HL-60 (cell line): ENCODE data around the gene GRID1.

Experiments
- DNase-seq, 2 experiments: peaks; one replicate each; pipeline ENCODE4 v3.0.0-alpha.2; 2010 to 2020; ENCODE audit warnings: low read depth in 1 of 2, low spot score in 1 of 2
- H3K27ac ChIP-seq: fragments of 250-450 bp; sonication (Bioruptor Pico); replicated peaks from 2 replicates; pipeline ENCODE4 v1.5.1; 2020; ENCODE audit warnings: mild to moderate bottlenecking, moderate library complexity
- H3K27me3 ChIP-seq: fragments of 250-450 bp; sonication (Bioruptor Pico); 2 replicates; pipeline ENCODE4 v1.5.1; 2021; ENCODE audit warnings: mild to moderate bottlenecking, moderate library complexity; ENCODE audit not compliant: insufficient read depth, poor library complexity, severe bottlenecking
- H3K4me3 ChIP-seq: replicated peaks from 2 replicates; pipeline ENCODE4 v1.5.1; 2011; ENCODE audit warnings: mild to moderate bottlenecking, control low read depth, low read length; ENCODE audit not compliant: insufficient read depth
- GABPA ChIP-seq: IDR thresholded peaks from 2 replicates; pipeline ENCODE4 v1.6.1; 2012; ENCODE audit warnings: low read depth
- POLR2AphosphoS5 ChIP-seq: IDR thresholded peaks from 2 replicates; pipeline ENCODE4 v1.6.1; 2012; ENCODE audit warnings: low read depth
- SPI1 ChIP-seq: IDR thresholded peaks from 2 replicates; pipeline ENCODE4 v1.6.1; 2012; ENCODE audit warnings: low read depth, mild to moderate bottlenecking, borderline replicate concordance
- TF ChIP-seq, protein P1 (sequence below): IDR thresholded peaks from 2 replicates; pipeline ENCODE4 v1.6.1; 2012; ENCODE audit warnings: low read depth; ENCODE audit not compliant: insufficient replicate concordance
- TF ChIP-seq, protein P2 (sequence below): IDR thresholded peaks from one replicate; pipeline ENCODE4 v1.5.1; 2011; ENCODE audit warnings: low read length, control low read depth, inconsistent platforms; ENCODE audit not compliant: insufficient read depth

GRID1 gene

DNA sequence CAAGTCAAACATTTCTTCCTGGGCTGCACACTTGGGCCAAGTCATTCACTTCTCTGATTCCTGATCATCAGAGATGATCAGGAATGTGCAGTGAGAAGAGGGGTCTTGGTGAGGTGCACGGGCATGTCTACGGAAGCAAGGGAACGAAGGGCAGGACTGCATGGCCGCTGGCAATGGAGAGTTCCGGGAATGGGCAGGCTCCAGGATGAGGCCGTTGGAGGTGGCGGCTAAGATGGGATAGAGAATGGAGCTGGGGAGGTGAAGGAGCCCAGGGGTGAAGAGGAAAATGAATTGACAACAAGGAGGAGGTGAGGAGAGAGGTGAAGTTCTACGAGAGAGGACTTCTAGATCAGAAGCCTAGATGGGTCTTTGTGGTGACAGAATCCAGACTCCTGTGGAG, 260.0 kb downstream of the GRID1 start:
- no peaks in the 10 kb centered on the region for H3K27me3 ChIP-seq
- TF ChIP-seq, protein P1, sequence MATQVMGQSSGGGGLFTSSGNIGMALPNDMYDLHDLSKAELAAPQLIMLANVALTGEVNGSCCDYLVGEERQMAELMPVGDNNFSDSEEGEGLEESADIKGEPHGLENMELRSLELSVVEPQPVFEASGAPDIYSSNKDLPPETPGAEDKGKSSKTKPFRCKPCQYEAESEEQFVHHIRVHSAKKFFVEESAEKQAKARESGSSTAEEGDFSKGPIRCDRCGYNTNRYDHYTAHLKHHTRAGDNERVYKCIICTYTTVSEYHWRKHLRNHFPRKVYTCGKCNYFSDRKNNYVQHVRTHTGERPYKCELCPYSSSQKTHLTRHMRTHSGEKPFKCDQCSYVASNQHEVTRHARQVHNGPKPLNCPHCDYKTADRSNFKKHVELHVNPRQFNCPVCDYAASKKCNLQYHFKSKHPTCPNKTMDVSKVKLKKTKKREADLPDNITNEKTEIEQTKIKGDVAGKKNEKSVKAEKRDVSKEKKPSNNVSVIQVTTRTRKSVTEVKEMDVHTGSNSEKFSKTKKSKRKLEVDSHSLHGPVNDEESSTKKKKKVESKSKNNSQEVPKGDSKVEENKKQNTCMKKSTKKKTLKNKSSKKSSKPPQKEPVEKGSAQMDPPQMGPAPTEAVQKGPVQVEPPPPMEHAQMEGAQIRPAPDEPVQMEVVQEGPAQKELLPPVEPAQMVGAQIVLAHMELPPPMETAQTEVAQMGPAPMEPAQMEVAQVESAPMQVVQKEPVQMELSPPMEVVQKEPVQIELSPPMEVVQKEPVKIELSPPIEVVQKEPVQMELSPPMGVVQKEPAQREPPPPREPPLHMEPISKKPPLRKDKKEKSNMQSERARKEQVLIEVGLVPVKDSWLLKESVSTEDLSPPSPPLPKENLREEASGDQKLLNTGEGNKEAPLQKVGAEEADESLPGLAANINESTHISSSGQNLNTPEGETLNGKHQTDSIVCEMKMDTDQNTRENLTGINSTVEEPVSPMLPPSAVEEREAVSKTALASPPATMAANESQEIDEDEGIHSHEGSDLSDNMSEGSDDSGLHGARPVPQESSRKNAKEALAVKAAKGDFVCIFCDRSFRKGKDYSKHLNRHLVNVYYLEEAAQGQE = no peak
- no peak for TF ChIP-seq POLR2AphosphoS5
- TF ChIP-seq, protein P2, sequence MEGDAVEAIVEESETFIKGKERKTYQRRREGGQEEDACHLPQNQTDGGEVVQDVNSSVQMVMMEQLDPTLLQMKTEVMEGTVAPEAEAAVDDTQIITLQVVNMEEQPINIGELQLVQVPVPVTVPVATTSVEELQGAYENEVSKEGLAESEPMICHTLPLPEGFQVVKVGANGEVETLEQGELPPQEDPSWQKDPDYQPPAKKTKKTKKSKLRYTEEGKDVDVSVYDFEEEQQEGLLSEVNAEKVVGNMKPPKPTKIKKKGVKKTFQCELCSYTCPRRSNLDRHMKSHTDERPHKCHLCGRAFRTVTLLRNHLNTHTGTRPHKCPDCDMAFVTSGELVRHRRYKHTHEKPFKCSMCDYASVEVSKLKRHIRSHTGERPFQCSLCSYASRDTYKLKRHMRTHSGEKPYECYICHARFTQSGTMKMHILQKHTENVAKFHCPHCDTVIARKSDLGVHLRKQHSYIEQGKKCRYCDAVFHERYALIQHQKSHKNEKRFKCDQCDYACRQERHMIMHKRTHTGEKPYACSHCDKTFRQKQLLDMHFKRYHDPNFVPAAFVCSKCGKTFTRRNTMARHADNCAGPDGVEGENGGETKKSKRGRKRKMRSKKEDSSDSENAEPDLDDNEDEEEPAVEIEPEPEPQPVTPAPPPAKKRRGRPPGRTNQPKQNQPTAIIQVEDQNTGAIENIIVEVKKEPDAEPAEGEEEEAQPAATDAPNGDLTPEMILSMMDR = no peak
- TF ChIP-seq SPI1 = no peak
- TF ChIP-seq GABPA = no peak
- H3K4me3 ChIP-seq = no peak overlapping the region
- no peak for DNase-seq
- H3K27ac ChIP-seq = no peak overlapping the region

DNA sequence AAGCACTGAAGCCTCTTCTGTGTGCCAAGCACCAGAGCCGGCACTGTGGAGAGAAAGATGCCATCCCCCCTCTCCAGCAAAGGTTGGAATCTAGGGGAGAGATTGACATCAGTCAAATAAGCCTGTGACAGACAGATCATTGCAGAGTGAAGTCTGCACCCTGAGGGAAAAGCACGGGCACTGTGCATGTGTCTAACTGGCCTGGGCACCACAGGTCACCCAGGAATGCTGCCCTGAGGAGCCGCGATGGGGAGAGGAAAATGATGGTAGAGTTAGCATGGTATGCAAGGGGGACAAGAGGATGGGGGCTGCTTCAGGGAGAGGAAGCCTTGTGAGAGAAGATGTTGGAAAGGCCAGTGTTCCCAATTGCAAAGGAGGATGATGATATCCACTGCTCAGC, 261.0 kb downstream of the GRID1 start:
- Histone ChIP-seq H3K27me3 (no peaks in the 10 kb centered on the region), H3K27ac (no peak overlapping the region), H3K4me3 (no peak overlapping the region)
- TF ChIP-seq, protein P2 = no peak
- TF ChIP-seq SPI1 (no peak), GABPA (no peak), POLR2AphosphoS5 (no peak)
- TF ChIP-seq, protein P1 = no peak
- no peak for DNase-seq

DNA sequence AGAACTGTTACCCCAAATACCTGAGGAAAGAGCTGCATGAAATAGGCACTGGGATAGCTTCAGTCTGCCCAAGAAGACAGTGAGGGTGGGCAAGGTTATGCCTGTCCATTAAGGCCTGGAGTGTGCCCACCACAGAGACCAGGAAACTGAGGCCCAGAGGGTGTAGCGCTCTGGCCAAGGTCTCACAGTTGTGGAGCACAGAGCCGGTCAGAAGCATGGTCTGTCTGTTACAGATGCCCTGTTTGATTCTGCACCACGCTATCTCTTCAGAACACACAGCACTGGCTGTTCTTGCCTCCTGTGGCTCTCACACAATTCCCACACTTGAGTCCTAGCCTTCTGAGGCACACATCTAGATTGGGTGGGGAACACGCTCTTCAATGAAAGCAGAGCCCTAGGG, 261.4 kb downstream of the GRID1 start:
- Histone ChIP-seq H3K4me3 (no peak overlapping the region), H3K27me3 (no peaks in the 10 kb centered on the region)

More for the DNA sequence above, 261.4 kb downstream of the GRID1 start:
- no peak for DNase-seq
- H3K27ac ChIP-seq = no peak overlapping the region
- TF ChIP-seq GABPA (no peak), POLR2AphosphoS5 (no peak), SPI1 (no peak)
- TF ChIP-seq, protein P2 = no peak
- TF ChIP-seq, protein P1 = no peak
